Liver (tissue), 3 donors: ENCODE results near the gene PHKB.
"Not testable (repeated sequence)": the region's sequence is repeated elsewhere in the genome, so short reads cannot be mapped to it uniquely, and the experiment has no call there.

Experiments
- CTCF ChIP-seq: fragments of 150-350 bp; IDR thresholded peaks from 2 replicates; pipeline ENCODE4 v1.5.1; 2017; ENCODE audit warnings: improper control_type of control experiment, low read depth, low read length; ENCODE audit not compliant: missing input control
- RAD21 ChIP-seq, 2 donors: IDR thresholded peaks; 2 replicates each; pipeline ENCODE4 v1.6.1; 2016; ENCODE audit warnings: antibody characterized with exemption in 2 of 2, mild to moderate bottlenecking in 2 of 2
- RXRA ChIP-seq, 2 donors: IDR thresholded peaks; 2 replicates each; pipeline ENCODE4 v1.6.1; 2017 to 2018; ENCODE audit warnings: antibody characterized with exemption in 2 of 2, mild to moderate bottlenecking in 1 of 2
- YY1 ChIP-seq: IDR thresholded peaks from 2 replicates; pipeline ENCODE4 v1.6.1; 2016; ENCODE audit warnings: antibody characterized with exemption, mild to moderate bottlenecking
- donor health status: healthy.
- donor health status: healthy.

DNA sequence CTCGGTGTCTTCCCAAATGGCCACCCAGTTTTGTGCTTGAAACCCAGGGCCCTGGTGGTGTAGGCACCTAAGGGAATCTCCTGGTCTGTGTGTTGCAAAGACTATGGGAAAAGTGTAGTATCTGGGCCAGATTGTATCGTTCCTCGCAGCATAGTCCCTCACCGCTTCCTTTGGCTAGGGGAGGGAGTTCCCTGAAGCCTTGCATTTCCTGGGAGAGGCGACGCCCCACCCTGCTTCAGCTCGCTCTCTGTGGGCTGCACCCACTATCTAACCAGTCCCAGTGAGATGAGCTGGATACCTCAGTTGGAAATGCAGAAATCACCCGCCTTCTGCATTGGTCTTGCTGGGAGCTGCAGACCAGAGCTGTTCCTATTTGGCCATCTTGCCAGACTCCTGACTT lies 93.5 kb downstream of the PHKB start:
- TF ChIP-seq RXRA (IDR thresholded peaks at IDR 0.05); CTCF; RAD21 (IDR thresholded peaks at IDR 0.05); YY1: not testable (repeated sequence)
